CD4-positive, alpha-beta T cell treated with Interferon alpha-2 for 1 hour (primary cell): ENCODE measurements around the gene UACA.
"Not testable (repeated sequence)": the region's sequence is repeated elsewhere in the genome, so short reads cannot be mapped to it uniquely, and the experiment has no call there.

ENCODE experiments used
- DNase-seq, 2 donors: peaks; one replicate each; pipeline ENCODE4 v3.0.0-alpha.2; 2020 to 2022

UACA gene

GRCh38 chr15:70616311-70616756 is 147.0 kb downstream of the UACA start:
- not testable (repeated sequence) for DNase-seq

DNA sequence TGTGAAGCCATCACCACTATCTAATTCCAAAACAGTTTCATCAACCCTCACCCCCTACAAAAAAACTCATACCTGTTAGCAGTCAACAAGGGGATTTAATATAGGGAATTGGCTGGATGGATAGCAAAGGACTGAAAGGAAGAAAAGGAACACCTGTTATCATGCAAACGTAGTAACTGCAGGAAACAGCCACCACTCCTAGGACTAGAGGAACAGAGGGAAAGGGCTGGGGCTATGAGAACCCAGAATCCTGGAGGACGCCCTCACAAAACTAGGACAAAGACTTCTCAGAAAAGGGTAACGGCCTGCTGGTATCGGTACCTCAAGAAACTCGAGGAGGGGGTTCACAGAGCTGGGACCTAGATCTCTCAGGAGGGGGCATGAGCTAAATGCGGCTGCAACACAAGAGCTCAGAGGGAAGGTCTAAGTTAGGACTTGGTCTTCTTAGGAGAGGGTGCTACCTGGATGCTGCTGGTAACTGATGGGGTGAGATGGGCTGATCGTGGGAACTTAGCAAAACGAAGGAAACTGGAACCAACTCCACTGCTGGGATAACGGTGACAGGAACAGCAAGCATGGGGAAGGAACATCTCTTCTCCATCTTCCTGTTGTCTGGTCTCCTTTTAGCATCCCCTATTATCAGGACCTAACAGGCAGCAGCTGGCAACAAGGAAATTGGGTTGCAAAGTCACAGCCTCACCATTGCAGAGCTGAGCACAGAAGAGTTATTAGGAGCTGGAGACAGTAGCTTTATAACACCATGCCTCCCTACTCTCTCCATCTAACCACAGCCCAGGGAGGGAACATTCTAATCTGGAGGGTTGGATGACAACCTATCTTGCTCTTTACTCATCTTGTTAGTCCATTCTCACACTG is 147.7 kb downstream of the UACA start:
- DNase-seq = no peak

DNA sequence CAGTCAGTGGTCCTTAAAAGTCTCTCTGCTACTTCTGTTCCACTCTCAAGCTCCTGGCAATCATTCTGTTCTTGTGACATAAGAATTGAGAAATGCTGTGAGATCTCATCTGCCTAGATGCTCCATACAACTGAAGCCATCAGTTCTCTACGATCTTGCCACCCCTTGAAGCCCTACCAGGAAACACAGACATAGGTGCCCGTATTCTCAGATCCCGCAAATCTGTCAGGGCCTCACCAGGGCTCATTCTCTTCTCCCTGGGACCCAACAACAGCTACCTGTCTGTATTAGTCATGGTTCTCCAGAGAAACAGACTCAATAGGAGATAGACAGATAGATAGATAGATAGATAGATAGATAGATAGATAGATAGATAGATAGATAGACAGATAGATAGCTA is 149.1 kb downstream of the UACA start:
- DNase-seq = no peak

- no peak for DNase-seq
Observed at GRCh38 chr15:70613271-70613670, 150.1 kb downstream of the UACA start.

DNA sequence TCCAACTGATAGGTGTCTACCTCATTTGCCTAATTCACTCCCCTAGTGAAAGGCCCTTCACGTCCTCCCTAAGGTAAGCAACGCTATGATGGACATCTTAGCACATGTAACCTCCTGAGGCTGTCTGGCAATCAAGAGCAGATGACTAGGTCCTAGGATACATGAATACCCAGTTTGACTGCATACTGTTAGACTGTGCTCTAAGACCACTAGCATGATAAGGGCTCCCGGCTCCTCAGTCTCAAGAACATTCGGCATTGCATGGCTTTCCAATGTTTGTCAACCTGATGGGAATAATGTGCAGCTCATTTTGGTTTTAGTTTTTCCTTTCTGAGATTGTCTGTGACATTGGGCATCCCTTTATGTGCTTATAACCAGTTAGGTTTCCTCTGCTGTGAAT is 152.1 kb downstream of the UACA start:
- no peak for DNase-seq

DNA sequence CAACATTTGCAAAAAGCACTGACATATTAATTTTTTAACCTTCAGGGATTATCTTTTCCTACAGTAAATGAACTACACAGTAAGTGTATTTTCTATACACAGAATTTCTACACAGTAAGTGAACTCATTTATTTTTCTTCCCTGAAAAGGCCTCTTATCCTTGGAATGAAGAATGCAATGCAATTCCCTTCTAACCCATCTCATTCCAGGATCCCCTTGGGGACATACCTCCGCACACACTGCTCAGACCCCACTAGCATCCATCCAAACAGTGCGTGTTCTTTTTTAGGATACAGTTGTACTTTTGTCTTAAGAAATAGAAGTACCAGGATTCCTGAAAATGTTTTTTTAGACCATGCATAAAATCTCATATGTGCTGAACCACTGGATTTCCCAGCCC is 152.8 kb downstream of the UACA start:
- DNase-seq = no peak

DNA sequence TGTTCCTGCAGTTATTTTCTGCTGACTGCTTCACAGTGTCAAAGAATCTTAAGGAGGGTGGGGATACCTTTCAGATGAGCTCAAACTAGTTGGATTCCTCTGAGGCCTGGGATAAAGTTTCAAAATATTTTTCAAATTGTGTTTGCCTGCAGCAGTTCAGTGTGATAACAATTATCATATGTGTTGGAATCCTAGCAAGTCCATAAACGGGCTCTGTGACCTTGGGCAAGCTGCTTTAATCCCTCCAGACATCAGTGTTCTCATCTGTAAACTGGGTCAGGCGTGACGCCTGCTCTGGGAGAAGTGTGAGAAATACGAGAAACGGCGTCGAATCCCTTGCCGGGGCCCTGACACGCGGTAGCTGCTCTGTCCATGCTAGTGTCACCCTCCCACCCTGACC is 153.5 kb downstream of the UACA start:
- no peak for DNase-seq

DNA sequence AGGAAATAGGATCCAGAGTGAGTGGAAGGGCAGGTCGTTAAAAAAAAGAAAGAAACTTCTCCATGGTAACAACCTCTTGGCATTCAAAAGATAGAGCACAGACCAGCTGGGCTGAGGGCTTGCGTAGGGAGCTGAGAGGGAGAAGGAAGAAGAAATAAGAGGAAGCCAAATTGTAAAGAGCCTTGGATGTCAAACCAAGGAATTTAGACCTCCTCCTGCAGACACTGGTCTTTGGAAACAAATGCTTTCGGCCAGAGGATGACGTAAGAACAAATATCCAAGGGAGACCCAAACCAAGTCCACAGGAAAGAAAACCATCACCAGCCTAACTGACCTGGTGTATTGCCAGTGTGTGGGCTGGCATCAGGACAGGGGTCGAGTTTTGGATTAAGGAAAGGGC is 155.2 kb downstream of the UACA start:
- no peak for DNase-seq

- no peak for DNase-seq
Observed at GRCh38 chr15:70605606-70606410, 157.6 kb downstream of the UACA start.

- DNase-seq = no peak
Observed at GRCh38 chr15:70604666-70605315, 158.6 kb downstream of the UACA start.
